ENCODE results near the gene UBQLN1.
"Not testable (repeated sequence)": the region's sequence is repeated elsewhere in the genome, so short reads cannot be mapped to it uniquely, and the experiment has no call there.

The UBQLN1 gene

GRCh38 chr9:83749706-83750105, 41.9 kb upstream of the UBQLN1 start:
- no peak for ATAC-seq

GRCh38 chr9:83744206-83744605, 36.4 kb upstream of the UBQLN1 start:
- no peak for ATAC-seq
- TF ChIP-seq TOX (CRISPR knock-in tag; IDR thresholded peaks at IDR 0.05; ENCODE audit: borderline replicate concordance): no peak
- no peak for TF ChIP-seq CREB5 (CRISPR knock-in tag; IDR thresholded peaks at IDR 0.05; ENCODE audit: low read depth)

More at GRCh38 chr9:83749706-83750105, 41.9 kb upstream of the UBQLN1 start:
- TF ChIP-seq BACH2 (CRISPR knock-in tag; IDR thresholded peaks at IDR 0.05; ENCODE audit: borderline replicate concordance) (no peak), RARB (CRISPR knock-in tag; IDR thresholded peaks at IDR 0.05) (no peak)

- TF ChIP-seq ZFP3 (CRISPR knock-in tag; IDR thresholded peaks at IDR 0.05): no peak
- TF ChIP-seq BACH2 (CRISPR knock-in tag; IDR thresholded peaks at IDR 0.05; ENCODE audit: borderline replicate concordance): no peak
- TF ChIP-seq ZNF8 (CRISPR knock-in tag; IDR thresholded peaks at IDR 0.05): no peak
- no peak for TF ChIP-seq CSRNP3 (CRISPR knock-in tag; IDR thresholded peaks at IDR 0.05)
- no peak for TF ChIP-seq ZNF70 (CRISPR knock-in tag; IDR thresholded peaks at IDR 0.05)
- TF ChIP-seq OSR1 (CRISPR knock-in tag; IDR thresholded peaks at IDR 0.05): no peak
- no peak for TF ChIP-seq ZFP30 (CRISPR knock-in tag; IDR thresholded peaks at IDR 0.05)
- TF ChIP-seq TOX (CRISPR knock-in tag; IDR thresholded peaks at IDR 0.05; ENCODE audit: borderline replicate concordance): no peak
- no peak for TF ChIP-seq ZC3H10 (CRISPR knock-in tag; IDR thresholded peaks at IDR 0.05)
- TF ChIP-seq TSHZ2 (CRISPR knock-in tag; IDR thresholded peaks at IDR 0.05): no peak
- TF ChIP-seq PATZ1 (CRISPR knock-in tag; IDR thresholded peaks at IDR 0.05; ENCODE audit: borderline replicate concordance): no peak
- TF ChIP-seq ESRRG (CRISPR knock-in tag; IDR thresholded peaks at IDR 0.05): no peak
- no peak for TF ChIP-seq RARB (CRISPR knock-in tag; IDR thresholded peaks at IDR 0.05)
- no peak for TF ChIP-seq PPARA (CRISPR knock-in tag; IDR thresholded peaks at IDR 0.05; ENCODE audit: borderline replicate concordance)
- no peak for TF ChIP-seq CSDC2 (CRISPR knock-in tag; IDR thresholded peaks at IDR 0.05)
- TF ChIP-seq CREB5 (CRISPR knock-in tag; IDR thresholded peaks at IDR 0.05; ENCODE audit: low read depth): no peak
- TF ChIP-seq POU6F1 (CRISPR knock-in tag; IDR thresholded peaks at IDR 0.05; ENCODE audit: borderline replicate concordance, low read depth): no peak
- no peak for ATAC-seq
Measured at GRCh38 chr9:83733739-83734138, 26.0 kb upstream of the UBQLN1 start.

- ATAC-seq: not testable (repeated sequence)
Measured at GRCh38 chr9:83728591-83729368, 21.0 kb upstream of the UBQLN1 start.
